Measurements from ENCODE around the gene WNT5A.

Gene WNT5A

GRCh38 chr3:55480911-55481743 lies 6.0 kb downstream of the WNT5A start:
- no peak for DNase-seq

DNA sequence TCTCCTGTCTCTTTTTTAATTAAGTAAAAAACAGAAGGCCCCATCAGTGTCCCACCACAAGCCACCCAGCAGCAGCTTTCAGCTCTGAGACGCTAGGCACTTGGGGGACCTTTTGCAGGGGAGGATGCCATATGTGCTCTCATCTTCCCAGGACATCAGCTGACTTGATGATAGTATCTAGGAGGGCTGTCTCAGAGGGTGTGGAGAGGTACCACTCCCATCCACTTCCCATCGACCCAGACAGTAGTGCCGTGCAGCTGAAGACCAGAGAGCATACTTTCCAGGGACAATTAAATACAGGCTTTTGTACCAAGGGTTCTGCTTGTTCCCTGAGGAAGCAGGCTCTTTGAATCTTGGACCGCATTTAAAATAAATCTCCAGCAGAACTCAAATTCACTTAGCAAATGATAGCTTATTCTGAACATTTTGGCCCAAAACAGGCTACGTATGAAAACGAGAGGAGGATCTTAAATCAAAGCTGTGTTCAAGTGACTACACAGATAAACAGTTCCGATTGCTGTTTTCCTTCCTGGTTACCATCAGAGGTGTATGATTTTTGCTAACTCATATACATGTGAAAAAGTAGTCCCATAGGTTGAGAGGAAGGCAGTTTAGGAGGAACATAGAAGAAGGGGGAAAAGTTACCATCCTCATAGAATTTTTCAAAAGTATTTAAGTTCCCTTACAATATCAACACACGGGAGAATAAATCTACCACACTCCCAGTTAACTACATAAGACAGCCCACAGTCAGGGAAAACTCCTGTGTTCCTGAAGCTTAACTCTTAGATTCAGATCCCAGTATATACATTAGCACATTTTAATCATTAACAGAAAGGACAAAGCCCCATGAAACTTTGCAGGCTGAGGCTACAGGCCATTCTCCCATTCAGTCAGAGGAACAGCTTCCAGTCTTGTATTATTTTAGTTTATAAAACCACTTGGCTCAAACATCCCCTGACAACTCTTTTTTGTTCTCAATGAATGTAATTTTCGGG lies 9.5 kb downstream of the WNT5A start:
- DNase-seq: no peak

DNA sequence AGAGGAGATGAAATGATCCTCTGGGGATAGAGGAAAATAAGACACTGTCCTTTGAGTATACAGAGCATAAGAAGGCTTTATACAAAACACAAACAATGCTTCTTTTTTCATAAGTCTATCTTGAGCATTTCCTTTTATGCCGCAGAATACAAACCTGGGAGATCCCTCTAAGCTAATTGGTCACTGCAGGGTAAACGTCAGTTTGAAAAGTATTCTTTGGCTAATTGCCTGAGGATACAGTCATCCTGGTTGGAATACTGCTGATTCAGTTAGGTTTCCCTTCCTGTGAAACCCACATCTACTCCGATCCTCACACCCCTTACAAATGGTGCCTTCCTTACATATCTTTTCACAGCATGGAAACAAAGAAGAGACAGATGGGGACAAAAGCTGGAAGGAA lies 10.6 kb downstream of the WNT5A start:
- DNase-seq: no peak

GRCh38 chr3:55474213-55474632 lies 12.9 kb downstream of the WNT5A start:
- DNase-seq: no peak

DNA sequence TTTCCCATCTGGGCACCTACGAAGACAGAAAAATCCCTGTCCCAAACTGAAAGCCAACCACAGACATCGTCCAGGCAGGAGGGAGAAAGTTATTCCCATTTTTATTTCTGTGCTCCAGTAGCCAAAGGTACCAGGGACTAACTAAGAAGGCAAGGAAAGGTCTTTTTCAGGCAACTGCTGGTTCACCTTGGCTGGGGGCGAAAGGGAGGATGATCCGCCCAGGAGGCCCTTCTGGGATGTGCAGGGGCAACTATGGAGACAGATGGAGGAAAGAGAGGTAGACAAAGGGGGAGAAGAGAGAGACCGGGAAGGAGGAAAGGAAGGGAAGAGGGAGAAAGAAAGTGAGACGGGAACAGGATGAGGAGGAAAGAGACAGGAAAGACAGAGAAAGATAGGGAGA lies 13.3 kb downstream of the WNT5A start:
- no peak for DNase-seq

DNA sequence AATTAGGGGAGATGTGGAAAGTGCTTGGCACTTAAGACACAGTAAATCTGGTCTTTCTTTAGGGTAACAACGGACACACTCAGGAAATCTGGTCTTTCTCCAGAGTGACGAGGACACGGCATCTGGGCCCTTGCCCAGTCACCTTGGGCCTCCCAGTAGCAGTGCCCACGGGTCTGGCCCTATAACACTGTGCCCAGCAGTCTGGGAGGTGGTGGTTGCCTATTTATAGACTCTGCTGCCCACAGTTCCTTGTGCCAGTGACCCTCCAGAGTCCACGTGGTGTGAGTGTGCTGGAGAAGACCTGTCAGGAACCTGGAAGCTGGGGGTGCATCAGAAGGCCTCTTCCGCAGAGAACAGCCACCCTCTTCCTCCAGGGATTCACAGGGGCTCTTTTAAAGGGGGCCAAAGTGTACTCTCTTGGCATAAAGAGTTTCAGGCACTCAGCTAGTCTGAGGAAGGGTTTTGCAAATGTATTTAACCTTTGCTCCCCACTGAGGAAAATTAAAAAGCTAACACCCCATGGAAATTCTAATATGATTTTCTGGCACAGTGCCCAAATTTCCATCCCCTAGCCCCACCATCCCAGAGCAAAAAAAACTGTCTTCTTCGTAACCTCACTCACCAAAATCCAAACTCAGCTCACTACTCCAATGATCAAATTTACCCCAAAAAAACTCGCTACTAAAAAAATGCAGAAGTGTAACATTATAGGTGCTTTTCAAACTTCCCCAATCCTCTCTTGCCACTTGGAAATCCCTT lies 15.4 kb downstream of the WNT5A start:
- DNase-seq: no peak

- DNase-seq: no peak
Observed at GRCh38 chr3:55471084-55471483, 16.0 kb downstream of the WNT5A start.

DNA sequence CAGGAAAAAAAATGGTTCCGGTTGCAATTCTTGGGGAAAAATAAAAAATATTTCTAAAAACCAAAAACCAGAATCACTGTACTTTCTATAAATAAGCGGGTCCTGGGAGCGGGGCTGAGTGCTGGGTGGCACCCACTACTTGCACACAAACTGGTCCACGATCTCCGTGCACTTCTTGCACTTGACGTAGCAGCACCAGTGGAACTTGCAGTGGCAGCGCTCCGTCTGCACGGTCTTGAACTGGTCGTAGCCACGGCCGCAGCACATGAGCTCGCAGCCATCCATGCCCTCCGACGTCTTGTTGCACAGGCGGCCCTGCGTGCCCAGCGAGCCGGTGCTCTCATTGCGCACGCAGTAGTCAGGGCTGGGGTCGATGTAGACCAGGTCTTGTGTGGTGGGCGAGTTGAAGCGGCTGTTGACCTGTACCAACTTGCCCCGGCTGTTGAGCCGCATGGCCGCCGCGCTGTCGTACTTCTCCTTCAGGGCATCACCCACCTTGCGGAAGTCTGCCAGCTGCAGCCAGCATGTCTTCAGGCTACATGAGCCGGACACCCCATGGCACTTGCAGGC lies 17.1 kb downstream of the WNT5A start:
- DNase-seq: no peak

- no peak for DNase-seq
Observed at GRCh38 chr3:55468251-55468650, 18.9 kb downstream of the WNT5A start.

- DNase-seq: no peak
Observed at GRCh38 chr3:55467099-55467498, 20.0 kb downstream of the WNT5A start.

DNA sequence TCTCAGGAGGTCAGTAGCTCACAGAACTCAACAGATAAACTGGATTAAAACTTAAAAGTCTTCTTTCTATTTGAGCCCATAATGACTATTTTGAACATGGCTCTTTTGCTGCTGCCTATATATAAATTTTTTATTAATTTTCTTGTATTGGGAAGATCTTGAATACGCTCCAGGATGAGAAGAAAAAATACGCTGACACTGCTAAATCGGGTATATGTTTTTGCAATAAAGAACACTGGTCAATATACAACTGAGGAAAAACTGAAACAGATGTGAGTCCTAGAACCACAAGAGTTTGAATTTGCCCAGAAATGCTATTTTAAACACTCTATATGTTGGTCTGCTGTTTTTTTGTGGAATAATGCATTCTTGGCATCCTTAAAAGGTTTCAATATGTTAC lies 20.6 kb downstream of the WNT5A start:
- no peak for DNase-seq

- no peak for DNase-seq
Observed at GRCh38 chr3:55461896-55462295, 25.2 kb downstream of the WNT5A start.

DNA sequence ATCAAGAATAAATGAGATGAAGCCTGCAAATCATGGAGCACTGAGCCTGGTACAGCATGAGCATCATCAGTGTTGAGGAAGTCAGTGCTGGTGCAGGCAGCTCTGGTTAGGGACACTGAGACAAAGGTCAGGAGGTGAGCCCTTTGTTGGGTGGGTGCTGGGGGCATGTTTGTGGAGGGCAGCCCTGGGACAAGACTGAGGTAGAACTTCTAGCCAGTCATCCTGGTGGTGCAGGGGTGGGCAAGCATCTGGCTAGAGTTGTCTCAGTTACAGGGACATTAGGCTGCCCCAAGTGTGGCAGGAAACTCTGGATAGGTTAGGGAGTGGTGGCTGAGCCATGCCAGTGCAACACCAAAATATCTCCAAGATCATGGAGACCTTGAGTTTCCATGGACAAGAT lies 27.3 kb downstream of the WNT5A start:
- no peak for DNase-seq

DNA sequence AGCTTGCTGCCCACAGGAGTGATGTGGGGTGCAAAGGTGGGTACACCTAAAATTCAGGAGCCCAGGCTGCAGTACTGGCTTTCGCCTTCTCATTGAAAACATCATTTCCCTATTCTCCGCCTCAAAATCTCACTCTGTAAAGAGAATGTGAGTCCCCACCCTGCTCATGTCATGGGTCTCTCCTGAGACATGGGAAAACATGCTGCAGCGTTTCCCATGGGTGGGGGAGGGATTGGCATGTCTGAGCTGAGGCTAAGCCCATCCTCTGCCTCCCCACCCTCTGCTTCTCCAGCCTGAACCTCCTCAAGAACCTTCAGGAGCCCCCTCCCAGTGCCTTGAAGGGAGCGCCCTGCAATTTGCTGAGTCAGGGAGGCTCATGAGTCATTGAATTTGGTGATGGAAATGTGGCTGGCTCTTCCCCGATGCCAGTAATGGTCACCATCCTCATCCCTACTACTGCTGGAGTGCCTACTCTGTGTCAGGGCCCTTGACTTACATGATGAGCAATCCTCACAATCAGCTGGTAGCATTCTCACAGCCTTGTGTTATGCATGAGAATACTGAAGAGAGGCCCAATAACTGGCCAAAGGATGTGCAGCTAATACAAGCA lies 28.8 kb downstream of the WNT5A start:
- no peak for DNase-seq

DNA sequence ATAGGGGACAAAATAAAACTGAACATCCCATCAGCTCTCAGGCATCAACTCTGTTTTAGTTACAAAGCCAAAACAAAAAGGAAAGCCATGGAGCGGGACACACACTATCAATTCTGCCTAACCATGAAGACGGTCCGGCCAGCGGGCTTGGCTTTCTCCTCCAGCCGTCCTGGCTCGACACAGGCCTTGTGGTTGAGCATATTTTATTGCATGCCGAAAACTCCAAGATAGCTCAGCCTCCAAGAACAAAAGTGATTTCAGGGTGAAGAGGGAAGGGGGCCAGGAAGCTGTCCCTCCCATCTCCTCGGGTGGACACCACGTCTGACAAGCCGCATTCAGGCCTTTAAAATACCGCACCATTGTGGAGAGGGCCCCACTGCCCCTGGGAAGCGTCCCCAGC lies 31.2 kb downstream of the WNT5A start:
- DNase-seq: no peak

DNA sequence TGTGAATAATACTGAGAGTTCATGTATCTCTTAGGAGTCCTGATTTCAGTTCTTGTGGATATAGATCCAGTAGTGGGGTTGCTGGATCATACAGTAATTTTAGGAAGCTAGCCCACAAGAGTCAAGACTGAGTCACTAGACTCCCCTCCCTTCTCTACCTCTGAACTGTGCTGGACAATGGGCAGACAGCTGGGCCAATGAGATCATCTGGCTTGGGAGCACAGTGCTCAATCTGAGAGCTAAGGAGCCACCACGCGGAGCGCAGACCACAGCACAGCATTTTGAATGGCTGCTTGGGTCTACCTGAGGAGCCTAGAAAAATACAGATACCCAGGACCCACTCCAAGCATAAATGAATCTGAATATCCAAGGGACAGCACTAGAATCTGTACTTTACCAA lies 32.5 kb downstream of the WNT5A start:
- DNase-seq: no peak

DNA sequence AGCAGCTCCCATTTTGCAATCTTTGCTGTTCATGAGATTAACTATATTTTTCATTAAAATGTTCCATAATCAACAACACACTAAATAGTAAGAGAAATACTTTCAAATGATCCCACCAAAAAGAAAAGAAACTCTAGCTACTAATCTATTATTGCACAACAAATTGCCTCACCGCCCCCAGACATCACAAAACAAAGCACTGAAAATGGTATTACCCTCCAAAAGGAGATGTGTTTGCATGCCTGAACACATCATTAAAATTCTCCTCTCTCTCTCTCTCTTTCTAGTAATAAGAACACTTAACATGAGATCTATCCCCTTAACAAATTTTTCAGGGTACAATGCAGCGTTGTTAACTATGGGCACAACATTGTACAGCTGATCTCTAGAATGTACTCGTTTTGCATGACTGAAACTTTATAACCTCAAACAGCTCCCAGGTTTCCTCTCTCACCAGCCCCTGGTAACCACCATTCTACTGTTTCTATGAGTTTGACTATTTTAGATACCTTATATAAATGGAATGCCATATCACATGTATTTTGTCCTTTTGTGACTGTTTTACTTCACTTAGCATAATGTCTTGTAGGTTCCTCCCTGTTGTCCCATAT lies 33.1 kb downstream of the WNT5A start:
- no peak for DNase-seq

- DNase-seq: no peak
Observed at GRCh38 chr3:55452886-55453285, 34.2 kb downstream of the WNT5A start.

DNA sequence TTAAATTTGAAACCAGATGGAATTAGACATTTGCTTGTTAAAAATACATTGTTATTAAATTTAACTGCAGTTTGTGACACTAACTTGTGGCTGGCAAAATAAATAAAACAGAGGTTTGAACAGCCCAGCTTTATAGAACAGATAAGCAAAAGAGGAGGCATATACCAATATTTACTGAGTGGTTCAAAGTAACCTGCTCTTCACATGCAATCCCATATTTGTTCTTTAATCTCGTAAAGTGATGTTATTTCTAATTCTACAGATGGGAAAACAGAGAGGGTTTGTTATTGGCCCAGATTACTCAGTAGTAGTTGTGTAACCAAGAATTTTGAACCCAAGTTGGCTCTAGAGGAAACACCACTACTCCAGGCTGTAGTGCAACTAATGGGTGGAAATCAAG lies 37.6 kb downstream of the WNT5A start:
- DNase-seq: no peak

GRCh38 chr3:55446850-55447249 lies 40.3 kb downstream of the WNT5A start:
- no peak for DNase-seq

DNA sequence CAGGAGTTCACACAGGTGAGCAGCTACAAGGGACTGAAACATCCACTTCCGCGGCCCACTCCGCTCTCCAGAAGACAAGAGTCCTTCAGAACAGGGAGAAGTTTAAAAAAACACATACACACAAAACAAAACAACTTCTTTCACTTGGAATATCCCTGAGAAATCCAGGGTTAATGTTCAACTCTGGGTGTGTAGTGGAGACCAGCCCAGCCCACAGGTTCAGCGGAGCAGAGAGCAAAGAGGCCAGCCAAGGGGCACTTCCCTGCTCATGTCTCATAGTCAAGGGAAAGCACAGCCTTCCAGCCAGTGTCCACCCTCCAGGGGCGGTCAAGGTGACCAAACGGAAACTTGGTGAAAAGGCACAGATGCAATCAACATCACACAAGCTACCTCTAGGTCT lies 41.6 kb downstream of the WNT5A start:
- no peak for DNase-seq

- no peak for DNase-seq
Observed at GRCh38 chr3:55443346-55443745, 43.8 kb downstream of the WNT5A start.
